ENCODE data around the gene PCYT1B.
"Not testable (repeated sequence)": the region's sequence is repeated elsewhere in the genome, so short reads cannot be mapped to it uniquely, and the experiment has no call there.

The PCYT1B gene

DNA sequence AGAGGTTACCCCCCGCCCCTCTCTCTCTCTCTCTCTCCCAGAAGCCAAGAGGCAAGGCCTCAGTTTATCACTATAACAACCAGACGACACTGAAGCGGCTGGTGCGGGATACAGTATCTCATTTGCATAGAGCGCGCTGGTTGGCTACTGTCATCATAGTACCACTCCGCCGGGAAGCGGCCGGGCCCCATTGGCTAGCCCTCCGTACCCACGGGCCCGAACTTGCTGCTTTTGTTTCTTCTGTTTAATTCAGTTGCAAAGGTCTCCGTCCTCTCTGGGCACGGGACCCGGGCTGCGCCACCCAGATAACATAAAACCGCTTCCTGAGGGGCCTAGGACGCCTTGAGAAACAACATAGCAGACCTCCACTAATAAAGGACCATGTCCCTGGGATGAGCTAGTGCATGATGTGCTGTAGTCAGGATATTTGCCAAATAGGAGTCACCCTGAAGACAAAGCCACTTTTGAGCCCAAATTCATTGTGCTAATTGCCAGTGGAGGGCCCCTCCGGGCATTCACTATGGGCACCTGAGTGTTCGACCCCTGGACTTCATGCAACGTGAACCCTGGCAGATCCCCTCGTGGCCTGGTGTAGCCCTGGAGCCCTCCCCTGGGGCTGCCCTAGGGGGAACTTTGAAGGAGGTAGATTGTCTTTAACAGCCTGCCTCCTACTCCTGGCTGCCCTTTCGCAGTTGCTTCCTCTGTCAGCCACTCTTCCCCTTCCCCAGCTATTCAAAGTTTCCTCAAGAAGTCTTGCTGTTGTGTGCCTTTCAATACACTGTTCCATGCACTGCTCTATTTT is at the start of gene PCYT1B:
Gene PCYT1B, minus strand, starts transcription at position 91 of the 802 bp plus-strand sequence. CDS start 242 bp downstream, outside the sequence.
- DNase-seq (ENCODE audit: low read depth) = peak; percentile 27

DNA sequence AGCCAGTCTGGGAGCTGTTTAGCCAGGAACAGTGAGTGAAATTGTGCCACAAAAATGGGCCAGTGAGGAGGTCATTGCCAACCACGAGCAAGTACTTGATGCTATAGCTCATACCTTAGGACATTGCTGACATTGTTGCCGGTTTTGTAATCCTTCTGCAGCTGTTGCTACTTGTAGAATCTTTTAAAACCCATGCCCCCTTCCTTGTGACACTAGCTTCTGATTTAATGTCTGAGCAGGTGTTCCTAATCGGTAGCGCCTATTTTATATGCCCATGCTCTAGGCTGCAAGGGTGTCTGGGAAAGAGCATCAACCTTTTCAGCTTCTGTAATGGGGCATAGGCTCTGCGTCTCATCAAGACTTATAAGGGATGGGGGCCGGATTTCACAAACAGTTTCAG is 49.1 kb upstream of the PCYT1B start:
- no peak for DNase-seq (ENCODE audit: low read depth)

DNA sequence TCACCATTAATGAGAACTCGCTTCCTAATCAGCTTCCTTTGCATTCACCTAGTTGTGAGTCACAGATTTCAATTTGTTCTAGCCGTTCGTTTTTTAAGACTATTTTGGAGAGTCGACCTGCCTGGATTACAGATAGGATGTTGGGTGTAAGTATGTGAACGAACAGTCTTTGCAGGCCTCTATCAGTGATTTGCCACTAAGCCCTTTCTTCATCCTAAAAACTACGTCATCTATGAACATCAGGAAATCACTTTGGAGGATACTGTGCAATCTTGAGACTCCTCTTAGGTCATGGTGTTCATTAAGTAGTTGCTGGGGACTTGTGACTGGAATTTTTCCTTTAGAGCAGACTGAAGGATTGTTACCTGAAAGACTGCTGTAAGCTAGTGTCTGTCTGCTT is 47.7 kb upstream of the PCYT1B start:
- DNase-seq (ENCODE audit: low read depth) = no peak

DNA sequence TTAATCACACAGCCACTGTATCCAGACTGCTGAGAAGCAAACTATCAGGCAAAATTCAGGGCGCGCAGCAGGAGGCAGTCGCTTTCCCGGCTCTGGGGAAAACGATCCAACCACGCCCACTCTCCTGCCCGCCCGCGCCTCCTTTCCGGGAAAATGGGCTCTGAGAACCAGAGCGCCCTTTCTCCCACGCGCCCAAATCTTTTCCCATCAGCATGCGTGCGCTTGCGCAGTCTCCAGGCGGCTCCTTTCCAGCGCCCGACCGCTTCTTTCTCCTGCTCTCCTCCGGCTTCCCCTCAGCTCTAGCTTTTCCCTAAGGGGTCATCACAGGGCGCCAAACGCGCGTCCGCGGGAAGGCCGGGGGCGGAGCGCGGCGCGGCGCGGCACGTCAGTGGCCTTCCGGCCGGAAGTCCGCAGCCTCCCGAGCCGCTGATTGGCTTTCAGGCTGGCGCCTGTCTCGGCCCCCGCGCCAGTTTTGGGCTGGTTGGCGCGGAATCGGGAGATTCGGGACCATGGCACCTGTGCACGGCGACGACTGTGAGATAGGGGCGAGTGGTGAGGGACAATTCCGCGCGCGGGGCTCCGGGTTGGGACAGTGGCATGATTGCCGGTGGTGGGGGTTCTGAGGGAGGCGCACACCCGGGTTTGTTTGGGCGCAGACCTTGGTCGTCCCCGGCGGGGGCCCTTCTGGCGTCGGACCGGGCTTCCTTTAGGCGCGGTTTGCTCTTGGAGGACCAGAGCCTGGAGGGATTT is 46.5 kb upstream of the PCYT1B start, which contains the start of gene POLA1:
Gene POLA1, plus strand, starts transcription at position 466 of the 750 bp plus-strand sequence. Its CDS starts 44 bp downstream, at position 510.
- DNase-seq (ENCODE audit: low read depth) = peak; percentile 35

DNA sequence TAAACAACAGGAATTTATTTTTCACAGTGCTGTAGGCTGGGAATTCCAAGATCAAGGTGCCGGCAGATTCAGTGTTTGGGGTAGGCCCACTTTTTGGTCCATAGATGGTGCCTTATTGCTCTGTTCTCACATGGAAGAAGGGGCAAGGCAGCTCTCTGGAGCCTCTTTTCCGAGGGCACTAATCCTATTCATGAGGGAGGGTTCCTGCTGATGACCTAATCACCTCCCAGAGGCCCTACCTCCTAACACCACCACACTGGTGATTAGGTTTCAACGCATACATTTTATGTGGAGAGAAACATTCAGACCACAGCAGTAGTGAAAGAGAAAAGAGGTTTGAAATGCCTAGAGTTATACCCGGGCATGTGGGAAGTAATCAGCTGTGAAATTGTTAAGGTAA is 45.2 kb upstream of the PCYT1B start:
- DNase-seq (ENCODE audit: low read depth) = no peak

DNA sequence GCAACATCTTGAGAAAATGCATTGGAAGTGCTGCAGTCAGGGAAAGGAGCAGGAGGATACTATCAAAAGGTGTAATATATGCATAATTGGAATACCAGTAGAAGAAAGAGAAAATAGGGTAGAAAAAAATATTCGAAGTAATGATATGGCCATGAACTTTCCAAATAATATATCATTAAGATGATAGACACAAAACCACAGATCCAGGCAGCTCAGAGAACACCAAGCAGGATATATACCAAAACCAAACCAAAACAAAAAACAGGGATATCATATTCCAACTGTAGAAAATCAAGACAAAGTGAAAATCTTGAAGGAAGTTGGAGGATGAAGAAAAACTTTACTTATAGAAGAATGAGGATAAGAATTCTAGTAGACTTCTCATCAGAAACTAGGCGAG is 36.9 kb upstream of the PCYT1B start:
- DNase-seq (ENCODE audit: low read depth) = no peak

DNA sequence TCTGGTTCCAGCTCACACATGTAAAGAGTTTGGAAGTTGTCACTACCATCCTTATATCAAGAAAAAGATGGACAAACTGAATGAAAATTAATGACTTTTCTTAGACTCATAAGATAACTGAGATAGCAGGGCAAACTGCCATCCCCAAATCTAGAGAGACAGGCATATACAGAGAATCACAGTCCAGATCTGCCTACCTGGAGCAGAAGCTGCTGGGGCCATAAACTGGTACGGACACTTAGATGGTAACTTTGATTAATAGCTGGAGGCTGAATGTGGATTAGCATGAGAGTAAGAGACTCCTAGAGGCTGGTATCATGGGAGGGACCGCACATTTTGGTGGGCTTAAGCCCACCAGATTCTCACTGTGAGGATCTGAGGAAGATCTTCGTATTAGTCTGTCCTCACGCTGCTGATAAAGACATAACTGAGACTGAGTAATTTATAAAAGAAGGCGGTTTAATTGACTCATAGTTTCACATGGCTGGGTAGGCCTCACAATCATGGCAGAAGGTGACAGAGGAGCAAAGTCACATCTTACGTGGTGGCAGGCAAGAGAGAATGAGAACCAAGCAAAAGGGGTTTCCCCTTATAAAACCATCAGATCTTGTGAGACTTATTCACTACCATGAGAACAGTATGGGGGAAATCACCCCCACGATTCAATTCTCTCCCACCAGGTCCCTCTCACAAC is 35.7 kb upstream of the PCYT1B start:
- DNase-seq (ENCODE audit: low read depth) = no peak

DNA sequence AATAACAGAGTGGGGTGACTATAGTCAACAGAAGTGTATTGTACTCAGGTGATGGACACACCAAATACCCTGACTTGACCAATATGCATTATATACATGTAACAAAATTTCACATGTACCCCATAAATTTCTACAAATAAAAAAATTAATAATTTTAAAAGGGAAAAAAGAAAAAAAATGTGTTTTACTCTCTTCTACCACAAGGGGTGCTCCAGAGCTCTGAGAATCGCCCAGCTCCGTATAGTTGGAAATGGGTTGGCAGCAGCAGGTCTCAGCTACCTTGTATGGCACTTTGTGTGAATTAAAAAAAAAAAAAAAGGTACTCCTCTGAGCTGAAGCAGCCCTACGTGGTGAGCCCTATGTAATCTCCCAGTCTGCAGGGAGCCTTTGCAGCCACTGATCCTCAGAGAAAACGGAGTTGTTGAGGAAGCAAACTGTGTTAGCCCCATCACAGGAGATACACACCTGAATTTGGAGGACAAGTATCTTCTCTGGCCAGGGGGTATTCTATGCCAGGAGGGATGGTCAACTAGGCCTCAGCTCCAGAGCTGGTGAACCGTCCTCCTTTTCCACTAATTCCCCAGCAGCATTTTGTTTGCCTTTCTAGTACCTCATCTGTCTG is 29.4 kb upstream of the PCYT1B start:
- DNase-seq (ENCODE audit: low read depth) = no peak

DNA sequence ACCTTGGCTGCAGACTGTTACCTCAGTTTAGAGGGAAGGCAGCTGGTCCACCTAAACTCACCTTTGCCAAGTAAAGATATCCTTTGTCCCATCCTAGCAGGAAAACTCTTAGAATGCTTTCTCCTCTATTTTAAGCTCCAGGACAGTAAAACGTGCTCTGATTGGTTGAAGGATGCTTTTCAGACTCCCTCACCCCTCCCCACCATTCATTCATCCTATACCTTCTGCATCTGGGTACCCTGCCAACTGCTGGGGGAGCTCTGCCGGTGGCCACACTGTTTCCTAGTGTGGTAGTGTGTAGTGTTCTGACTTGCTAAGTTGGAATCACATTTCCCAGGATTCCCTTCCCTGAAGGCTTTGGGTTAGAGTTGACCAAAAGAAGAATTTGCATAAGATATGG is 26.3 kb upstream of the PCYT1B start:
- DNase-seq (ENCODE audit: low read depth) = no peak

DNA sequence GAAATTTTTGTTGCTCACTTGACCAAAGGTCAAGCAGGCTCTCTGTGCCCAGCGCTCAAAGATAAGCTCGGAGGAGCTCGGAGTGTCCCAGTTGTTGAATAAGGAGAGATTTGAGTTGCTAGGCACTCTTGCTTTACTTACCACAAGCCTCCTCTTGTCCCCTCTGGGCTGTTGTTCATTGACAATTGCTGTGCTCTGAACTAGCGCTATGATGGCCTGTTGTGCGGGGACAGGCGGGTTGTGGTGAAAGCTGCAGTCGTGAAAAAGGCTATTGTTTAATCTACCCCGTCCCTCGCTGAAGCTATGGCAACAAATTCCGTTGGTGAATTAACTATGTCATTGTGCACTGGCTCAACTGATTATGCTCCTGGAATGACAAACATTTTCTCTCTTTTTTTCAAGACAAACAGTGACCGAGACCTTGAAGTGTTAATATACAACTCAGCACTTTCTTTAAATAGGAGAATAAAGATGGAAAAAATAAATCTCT is 25.6 kb upstream of the PCYT1B start:
- DNase-seq (ENCODE audit: low read depth) = no peak

DNA sequence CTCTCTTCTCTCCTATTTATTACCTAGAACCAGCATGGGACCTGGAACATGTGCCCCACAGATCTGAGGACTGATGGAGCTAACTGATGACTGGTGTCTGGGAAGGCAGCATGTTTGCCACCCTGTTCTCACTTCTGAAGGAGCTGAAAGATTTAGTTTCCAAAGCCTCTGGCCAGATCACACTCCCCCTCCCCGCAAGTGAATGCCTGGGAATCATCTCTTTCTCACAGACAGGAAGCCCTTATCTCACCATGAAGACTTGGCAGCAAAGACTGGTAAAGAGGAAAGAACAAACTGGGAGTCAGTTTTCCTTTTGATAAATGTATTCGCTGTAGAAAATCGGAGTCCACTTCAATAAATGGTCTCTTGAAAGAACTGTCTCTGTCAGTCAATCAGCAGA is 21.0 kb upstream of the PCYT1B start:
- no peak for DNase-seq (ENCODE audit: low read depth)

DNA sequence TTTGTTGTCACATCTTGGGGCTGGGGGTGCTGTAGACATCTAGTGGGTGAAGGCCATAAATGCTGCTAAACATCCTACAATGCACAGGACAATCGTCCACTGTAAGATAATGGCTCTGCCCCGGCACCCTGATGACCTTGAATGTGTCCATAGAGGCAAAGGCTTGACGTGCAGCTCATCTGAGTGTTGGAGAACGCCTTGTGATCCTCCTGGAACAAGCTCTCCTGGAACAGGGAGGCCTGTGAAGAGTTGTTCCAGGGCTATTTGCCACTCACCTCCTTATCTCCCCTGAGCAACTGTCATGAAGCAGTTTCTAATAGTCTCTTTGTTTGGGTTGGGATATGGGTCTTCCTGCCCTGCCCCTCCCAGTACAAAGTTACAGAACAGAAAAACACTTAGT is 15.2 kb upstream of the PCYT1B start:
- DNase-seq (ENCODE audit: low read depth) = no peak

DNA sequence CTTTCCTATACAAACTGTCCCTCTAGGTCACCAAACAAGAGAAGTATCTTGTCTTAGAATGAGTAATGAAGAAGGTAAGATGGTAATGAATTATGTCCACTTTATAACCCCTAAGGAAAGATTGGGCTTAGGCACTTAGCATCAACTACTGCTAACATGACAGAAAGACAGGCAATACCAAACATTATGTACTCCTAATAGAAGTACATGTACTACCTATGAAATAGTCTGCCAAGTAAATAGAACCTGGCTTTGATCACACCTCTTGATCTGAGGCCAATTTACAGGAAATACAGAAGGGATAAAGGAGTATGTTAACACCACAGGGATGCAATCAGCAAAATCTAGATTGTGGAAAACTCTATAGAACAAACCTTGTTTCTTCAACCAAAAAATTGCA is 14.1 kb upstream of the PCYT1B start:
- DNase-seq (ENCODE audit: low read depth) = no peak

DNA sequence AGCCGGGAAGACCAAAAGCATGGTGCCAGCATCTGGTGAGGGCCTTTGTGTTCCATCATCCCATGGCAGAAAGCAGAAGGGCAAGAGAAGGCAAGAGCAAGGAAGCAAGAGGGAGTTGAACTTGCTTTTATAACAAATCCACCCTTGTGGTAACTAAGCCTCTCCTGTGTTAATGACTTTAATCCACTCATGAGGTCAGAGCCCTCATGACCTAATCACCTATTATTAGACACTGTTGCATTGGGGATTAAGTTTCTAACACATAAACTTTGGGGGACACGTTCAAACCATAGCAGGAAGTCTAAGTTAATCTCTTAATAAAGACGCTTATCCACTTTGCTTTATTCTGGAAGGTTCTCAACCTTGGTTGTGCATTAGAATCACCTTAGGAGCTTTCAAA is 12.5 kb upstream of the PCYT1B start:
- no peak for DNase-seq (ENCODE audit: low read depth)

DNA sequence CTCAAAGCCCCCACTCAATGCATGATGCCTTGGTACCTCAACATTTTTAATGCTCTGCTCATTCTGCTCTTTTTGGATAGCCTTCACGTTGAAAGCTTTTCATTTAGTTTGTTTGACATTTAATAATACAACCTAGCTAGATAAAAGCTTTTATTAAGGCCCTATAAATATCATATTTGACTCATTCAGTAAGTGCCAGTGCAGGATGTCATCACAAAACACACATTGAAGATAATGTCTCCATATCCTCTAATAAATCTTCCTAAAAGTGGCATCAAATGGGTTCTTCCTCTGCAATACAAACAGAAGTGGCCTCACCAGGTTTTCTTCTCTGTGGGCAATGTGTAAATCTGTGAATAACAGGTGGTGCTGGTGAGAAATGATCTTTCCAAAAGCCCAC is 12.0 kb upstream of the PCYT1B start:
- no peak for DNase-seq (ENCODE audit: low read depth)

DNA sequence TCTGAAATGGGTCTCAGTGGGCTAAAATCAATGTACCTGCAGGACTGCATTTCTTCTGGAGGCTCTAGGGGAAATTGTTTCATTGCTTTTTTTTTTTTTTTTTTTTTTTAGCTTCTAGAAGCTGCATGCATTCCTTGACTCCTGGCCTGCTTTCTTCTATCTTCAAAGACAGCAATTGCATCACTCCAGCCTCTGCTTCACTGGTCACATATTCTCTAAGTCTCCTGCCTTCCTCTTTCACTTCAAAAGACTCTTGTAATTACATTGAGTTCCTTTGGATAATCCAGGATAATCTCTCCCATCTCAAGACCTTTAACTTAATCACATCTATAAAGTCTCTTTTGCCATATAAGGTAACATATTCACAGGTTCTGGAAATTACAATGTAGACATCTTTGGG is 11.3 kb upstream of the PCYT1B start:
- no peak for DNase-seq (ENCODE audit: low read depth)

DNA sequence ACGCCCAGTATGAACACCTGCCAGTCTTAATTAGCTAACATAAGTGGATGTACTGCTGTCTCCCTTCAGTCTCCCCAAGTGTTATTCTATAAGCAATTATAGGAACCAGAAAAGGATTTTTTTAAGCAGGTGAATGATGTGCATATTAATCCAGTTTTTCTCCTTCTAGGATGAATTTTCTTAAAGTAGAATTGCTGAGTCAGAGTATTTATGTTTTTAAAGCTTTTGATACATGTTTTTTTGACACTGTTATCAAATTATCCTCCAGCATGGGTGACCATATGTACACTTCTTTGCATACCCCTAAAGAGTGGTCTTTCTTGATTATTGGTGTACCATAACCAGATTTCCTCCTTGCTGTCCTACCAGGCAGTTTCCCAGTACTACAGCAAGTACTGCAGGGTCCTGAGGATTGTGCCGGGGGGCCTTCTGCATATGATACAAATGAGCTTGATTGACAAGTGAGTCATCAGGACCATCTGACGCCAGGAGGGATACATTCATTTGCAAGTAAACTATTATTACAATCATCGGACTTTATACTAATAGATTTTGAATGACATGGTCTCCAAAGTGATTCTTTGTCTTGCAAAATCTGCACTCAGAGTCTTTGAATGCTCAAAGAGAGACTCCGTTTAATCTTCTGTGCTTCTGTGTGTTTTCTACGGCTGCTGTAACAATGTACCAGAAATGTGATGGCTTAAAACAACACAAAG is 10.7 kb upstream of the PCYT1B start:
- no peak for DNase-seq (ENCODE audit: low read depth)

DNA sequence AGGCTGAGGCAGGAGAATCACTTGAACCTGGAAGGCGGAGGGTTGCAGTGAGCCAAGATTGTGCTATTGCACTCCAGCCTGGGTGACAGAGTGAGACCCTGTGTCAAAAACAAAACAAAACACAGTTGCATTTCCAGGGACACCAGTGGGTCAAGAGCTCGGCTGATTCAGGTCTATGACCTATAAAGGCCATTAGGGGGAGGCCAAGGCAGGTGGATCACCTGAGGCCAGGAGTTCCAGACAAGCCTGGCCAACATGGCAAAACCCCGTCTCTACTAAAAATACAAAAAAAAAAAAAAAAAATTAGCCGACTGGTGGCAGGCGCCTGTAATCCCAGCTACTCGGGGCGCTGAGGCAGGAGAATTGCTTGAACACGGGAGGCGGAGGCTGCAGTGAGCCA is 8.5 kb upstream of the PCYT1B start:
- DNase-seq (ENCODE audit: low read depth) = not testable (repeated sequence)

DNA sequence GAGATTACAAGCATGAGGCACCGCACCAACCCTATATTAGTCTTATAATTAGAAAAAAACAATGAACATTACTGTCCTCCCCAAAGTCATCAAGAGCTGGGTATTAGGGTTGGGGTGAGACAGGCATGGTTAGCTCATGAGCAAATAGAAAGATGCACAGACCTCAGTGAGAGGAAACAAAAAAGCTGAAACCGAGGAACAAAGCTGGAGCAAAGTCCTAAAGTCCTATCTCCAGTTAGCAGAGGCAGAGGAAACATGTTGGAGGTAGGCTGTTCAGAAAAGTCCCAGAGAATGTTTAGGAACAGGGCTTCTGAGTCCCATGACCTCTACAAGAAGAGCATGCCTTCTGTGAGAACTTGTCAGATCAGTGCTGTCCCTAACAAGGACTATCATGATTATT is 4.6 kb upstream of the PCYT1B start:
- no peak for DNase-seq (ENCODE audit: low read depth)

DNA sequence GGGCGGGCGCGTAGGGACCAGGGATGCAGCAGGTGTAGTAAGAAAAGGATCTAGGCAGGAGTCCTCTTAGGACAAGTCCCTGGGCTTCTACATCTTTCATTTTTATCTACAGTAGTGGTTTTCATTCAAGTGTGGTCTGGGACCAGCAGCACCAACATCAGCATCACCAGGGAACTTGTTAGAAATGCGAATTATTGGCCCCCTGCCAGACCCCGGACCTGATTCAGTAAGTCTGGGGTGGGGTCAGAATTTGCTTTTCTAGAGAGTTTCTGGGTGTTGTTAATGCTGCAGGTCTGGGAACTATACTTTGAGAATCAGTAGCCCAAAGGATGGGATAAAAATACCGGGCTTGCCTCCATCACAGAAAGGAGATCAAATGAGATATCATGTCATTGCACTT is 1.3 kb upstream of the PCYT1B start:
- DNase-seq (ENCODE audit: low read depth) = no peak

DNA sequence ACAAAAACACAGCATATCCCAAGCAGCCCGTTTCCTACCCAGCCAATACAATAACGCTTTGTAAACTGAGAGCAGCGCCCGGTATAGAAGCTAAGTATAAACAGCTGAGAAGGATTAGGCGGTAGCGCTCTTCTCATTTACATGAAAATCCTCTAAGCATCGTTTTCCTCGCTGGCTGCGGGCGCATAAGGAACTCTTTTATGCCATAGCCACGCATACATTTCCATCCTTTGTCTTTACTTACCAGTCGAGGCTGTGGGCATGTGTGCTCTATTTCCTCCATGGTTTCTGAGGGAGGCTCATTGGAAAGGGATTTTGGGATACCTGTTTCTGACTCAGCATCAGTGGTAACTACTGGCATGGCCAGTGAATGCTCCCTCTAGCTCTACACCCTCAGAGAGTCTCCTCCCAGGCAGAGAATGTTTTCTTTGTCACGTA is 383 bp downstream of the PCYT1B start:
- no peak for DNase-seq (ENCODE audit: low read depth)

Measured in stimulated activated CD4-positive, alpha-beta T cell treated with anti-CD3 and anti-CD28 coated beads, Interleukin-2, amount 100 ng/mL, for 4 hours (primary cell).